AG10803 (cell line): ENCODE data around the gene HCN3.

Experiments
- DNase-seq: peaks from one replicate; pipeline ENCODE4 v3.0.0; 2010; ENCODE audit warnings: low read depth
- H3K4me3 ChIP-seq: 2 replicates; pipeline ENCODE4 v1.5.1; 2011; ENCODE audit warnings: mild to moderate bottlenecking, low read length, control low read depth
- CTCF ChIP-seq: conservative IDR thresholded peaks from 2 replicates; pipeline ENCODE4 v1.5.1; 2011; ENCODE audit warnings: mild to moderate bottlenecking, low read length, control low read depth, inconsistent platforms

The HCN3 gene

GRCh38 chr1:155251566-155251965 is 25.7 kb upstream of the HCN3 start:
- H3K4me3 ChIP-seq = no peak overlapping the region
- DNase-seq = no peak
- no peak for TF ChIP-seq CTCF

DNA sequence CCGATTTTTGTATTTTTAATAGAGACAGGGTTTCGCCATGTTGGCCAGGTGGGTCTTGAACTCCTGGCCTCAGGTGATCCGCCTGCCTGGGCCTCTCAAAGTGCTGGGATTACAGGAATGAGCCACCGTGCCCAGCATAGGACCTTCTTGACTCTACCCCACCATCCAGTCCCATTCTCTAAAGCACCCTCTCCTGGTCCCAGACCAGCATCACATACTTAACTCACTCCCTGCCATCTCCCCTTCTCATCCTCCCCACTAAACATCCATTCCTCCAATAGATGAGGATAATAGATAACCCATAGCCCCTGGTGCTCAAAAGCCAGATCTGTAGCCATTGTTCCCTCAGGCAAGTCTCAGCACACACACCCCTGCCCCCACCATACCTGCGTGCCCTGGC is 24.1 kb upstream of the HCN3 start:
- no peak for TF ChIP-seq CTCF
- H3K4me3 ChIP-seq = peak overlapping the region; percentile 80
- no peak for DNase-seq

DNA sequence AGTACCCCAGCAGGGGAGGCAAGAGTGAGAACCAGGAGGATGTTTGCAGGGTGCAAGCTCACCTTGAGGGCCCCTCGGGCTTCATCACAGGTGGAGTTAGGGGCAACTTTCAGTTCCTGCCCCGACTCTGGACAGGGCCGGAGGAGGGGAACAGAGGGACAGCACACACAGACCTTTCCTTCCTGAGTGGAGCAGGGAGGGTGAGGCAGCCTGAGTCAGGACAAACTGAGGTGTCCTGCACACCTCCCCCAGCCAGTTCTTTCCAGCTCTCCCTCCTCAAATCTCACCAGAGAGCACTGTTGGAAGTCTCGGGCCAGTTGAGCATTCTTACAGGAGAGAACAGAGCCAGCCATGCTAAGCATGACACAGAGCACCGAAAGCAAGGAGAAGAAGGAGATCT is 23.5 kb upstream of the HCN3 start:
- no peak for TF ChIP-seq CTCF
- DNase-seq = no peak
- H3K4me3 ChIP-seq = peak overlapping the region; percentile 80

- no peak for TF ChIP-seq CTCF
- no peak for DNase-seq
- peak overlapping the region; percentile 80 for H3K4me3 ChIP-seq
These were observed 23.0 kb upstream of the HCN3 start for GRCh38 chr1:155254228-155254713.

DNA sequence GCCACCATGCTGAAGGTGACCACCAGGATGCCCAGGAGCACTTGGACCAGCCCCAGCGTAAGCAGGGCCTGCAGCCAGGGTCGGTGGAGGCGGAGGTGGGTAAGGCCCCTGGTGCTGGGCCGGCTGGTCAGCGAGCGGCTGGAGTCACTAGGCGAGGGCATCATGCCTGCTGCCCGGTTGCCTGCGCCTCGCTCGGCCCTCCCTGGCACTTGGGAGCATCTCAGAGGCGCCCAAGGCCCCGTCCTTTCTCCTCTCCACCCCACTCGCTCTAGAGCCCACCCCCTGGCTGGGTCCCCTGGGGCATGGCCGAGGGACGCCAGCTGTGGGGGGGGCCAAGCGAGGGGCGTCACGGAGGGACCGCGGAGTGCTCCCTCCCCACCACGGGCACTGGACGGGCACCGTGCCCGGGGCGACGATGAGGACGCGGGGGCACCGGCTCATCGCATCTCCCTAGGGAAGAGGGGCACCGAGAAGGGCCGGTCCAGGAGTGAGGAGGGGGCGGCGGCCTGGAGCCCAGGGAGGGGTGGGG is 22.5 kb upstream of the HCN3 start:
- H3K4me3 ChIP-seq = peak overlapping the region; percentile 80
- no peak for DNase-seq
- no peak for TF ChIP-seq CTCF

DNA sequence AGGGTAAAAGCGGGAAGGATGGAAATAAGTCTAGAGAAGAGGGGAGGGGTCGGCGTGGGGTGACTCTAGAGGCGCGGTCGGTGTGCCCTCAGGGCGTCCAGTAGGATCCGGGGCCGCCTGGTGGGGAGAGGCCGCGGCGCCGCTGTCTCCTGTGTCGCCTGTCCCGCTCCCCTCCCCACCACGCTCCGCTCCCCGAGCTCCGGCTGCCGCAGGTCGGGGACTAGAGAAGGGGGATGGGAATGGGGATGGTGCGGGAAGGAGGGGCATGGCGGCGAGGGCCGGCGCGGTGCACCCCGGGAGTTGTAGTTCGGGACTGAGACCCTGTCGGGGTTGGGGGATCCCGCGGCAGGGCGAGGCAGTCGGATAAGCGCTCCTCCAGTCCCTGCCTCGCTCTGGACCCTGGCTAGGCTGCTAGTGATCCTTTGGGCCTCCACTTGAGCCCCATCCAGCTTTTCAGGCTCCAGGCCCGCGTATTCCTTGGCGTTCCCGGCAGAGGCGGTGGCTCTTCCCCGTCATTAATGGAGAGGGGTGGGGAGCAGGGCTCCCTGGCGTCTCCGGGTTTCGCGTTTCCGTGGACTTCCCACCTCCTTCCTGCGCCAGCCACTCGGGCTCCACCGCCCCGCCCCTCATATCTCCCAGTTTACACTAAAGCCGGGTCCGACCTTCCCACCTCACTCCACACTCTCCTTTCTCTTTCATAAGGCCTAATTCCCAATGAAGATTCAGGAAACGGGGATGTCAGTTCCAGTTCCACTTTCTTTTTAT is 21.8 kb upstream of the HCN3 start, which contains the start of gene ENTREP3:
Gene ENTREP3 (minus strand): TSS at position 241 of the 765 bp plus-strand sequence. CDS start 606 bp downstream, outside the sequence.
- TF ChIP-seq CTCF = no peak
- peak within 1 kb of the TSS; percentile 80 for H3K4me3 ChIP-seq
- DNase-seq = peak; percentile 75
